OCI-LY1 (cell line): ENCODE data around the gene MRPL41.

Experiments used
- H2AFZ ChIP-seq: fragments of 200-600 bp; sonication (generic), shearing (Covaris generic); 2 replicates; pipeline ENCODE4 v1.6.0; 2014; ENCODE audit warnings: antibody characterized with exemption, mild to moderate bottlenecking, low read length
- H3F3A ChIP-seq: fragments of 200-600 bp; sonication (generic), shearing (Covaris generic); 2 replicates; pipeline ENCODE4 v1.6.0; 2014; ENCODE audit warnings: mild to moderate bottlenecking, antibody characterized with exemption, low read length, moderate library complexity; ENCODE audit not compliant: insufficient read depth
- H3K27ac ChIP-seq: fragments of 200-600 bp; sonication (generic); 2 replicates; pipeline ENCODE4 v1.5.1; 2014; ENCODE audit warnings: low read length, mixed run types, mild to moderate bottlenecking, low read depth; ENCODE audit not compliant: poor library complexity, severe bottlenecking
- H3K27me3 ChIP-seq: fragments of 200-600 bp; sonication (generic); 2 replicates; pipeline ENCODE4 v1.6.0; 2014; ENCODE audit warnings: antibody characterized with exemption, mild to moderate bottlenecking, low read length, moderate library complexity; ENCODE audit not compliant: insufficient read depth
- H3K36me3 ChIP-seq: fragments of 200-600 bp; sonication (generic); 2 replicates; pipeline ENCODE4 v1.6.1; 2014; ENCODE audit warnings: mild to moderate bottlenecking, antibody characterized with exemption, low read length, moderate library complexity, mixed read lengths; ENCODE audit not compliant: insufficient read depth
- H3K4me1 ChIP-seq: fragments of 200-600 bp; sonication (generic); 2 replicates; pipeline ENCODE4 v1.5.1; 2014; ENCODE audit warnings: mild to moderate bottlenecking, low read length, moderate library complexity; ENCODE audit not compliant: insufficient read depth, severe bottlenecking
- H3K4me2 ChIP-seq: fragments of 200-600 bp; sonication (generic), shearing (Covaris generic); 2 replicates; pipeline ENCODE4 v1.6.1; 2014; ENCODE audit warnings: low read length
- H3K4me3 ChIP-seq: fragments of 200-600 bp; sonication (generic); 2 replicates; pipeline ENCODE4 v1.5.1; 2014; ENCODE audit warnings: low read length, low read depth, mild to moderate bottlenecking, mixed read lengths; ENCODE audit not compliant: poor library complexity, severe bottlenecking
- H3K79me2 ChIP-seq: fragments of 200-600 bp; shearing (Covaris generic); 2 replicates; pipeline ENCODE4 v1.6.1; 2016; ENCODE audit warnings: mixed run types, low read length, mixed read lengths; ENCODE audit not compliant: insufficient read depth
- H3K9ac ChIP-seq: fragments of 200-600 bp; sonication (generic), shearing (Covaris generic); 2 replicates; pipeline ENCODE4 v1.6.1; 2014; ENCODE audit warnings: mild to moderate bottlenecking, low read length, mixed read lengths
- H3K9me2 ChIP-seq: fragments of 200-600 bp; sonication (generic), shearing (Covaris generic); 2 replicates; pipeline ENCODE4 v1.6.1; 2014; ENCODE audit warnings: low read depth, mild to moderate bottlenecking, low read length, mixed read lengths
- H3K9me3 ChIP-seq: fragments of 200-600 bp; shearing (Covaris generic); 2 replicates; pipeline ENCODE4 v1.6.1; 2014; ENCODE audit warnings: low read length, mixed read lengths
- H4K20me1 ChIP-seq: fragments of 200-600 bp; sonication (generic), shearing (Covaris generic); 2 replicates; pipeline ENCODE4 v1.6.0; 2016; ENCODE audit warnings: mild to moderate bottlenecking, low read length; ENCODE audit not compliant: insufficient read depth
- CTCF ChIP-seq: fragments of 200-600 bp; sonication (generic), shearing (Covaris generic); IDR thresholded peaks from 2 replicates; pipeline ENCODE4 v1.5.1; 2017; ENCODE audit warnings: mild to moderate bottlenecking, antibody characterized with exemption, low read length, moderate library complexity, mixed read lengths
- EZH2 ChIP-seq: fragments of 200-600 bp; sonication (generic), shearing (Covaris generic); IDR thresholded peaks from 2 replicates; pipeline ENCODE4 v1.8.0; 2017; ENCODE audit warnings: borderline replicate concordance, mixed run types, mild to moderate bottlenecking, antibody characterized with exemption, low read length, moderate library complexity, mixed read lengths

The MRPL41 gene

GRCh38 chr9:137598943-137599342 lies 47.3 kb downstream of the MRPL41 start:
- no peaks in the 10 kb centered on the region for H4K20me1 ChIP-seq
- H3K9me3 ChIP-seq: no peaks in the 10 kb centered on the region
- peaks cover 25% of the 10 kb centered on the region for H3K4me1 ChIP-seq
- no peak overlapping the region for H2AFZ ChIP-seq
- H3K4me3 ChIP-seq: no peak overlapping the region
- no peak overlapping the region for H3K9ac ChIP-seq
- H3K27me3 ChIP-seq: no peaks in the 10 kb centered on the region
- H3K36me3 ChIP-seq: no peaks in the 10 kb centered on the region
- H3F3A ChIP-seq: no peaks in the 10 kb centered on the region
- H3K27ac ChIP-seq: no peak overlapping the region
- no peaks in the 10 kb centered on the region for H3K79me2 ChIP-seq
- H3K4me2 ChIP-seq: no peak overlapping the region
- H3K9me2 ChIP-seq: no peaks in the 10 kb centered on the region
- TF ChIP-seq EZH2: no peak
- no peak for TF ChIP-seq CTCF
